T-helper 1 cell treated with Interleukin-12 subunit alpha and Interleukin-12 subunit beta and Interleukin-4 antibody, amounts not matched to agents 30 μg/mL and 1 μg/mL, for 36 hours (primary cell): Measurements from ENCODE around the gene ARX.

Experiments
- H3K27ac Mint-ChIP-seq: one replicate; pipeline ENCODE4 v1.8.0; 2021; ENCODE audit warnings: mild to moderate bottlenecking, mixed read lengths
- H3K27me3 Mint-ChIP-seq: one replicate; pipeline ENCODE4 v1.8.0; 2021; ENCODE audit warnings: low read depth, mixed read lengths
- H3K36me3 Mint-ChIP-seq: one replicate; pipeline ENCODE4 v1.8.0; 2021; ENCODE audit warnings: low read depth, mixed read lengths
- H3K4me1 Mint-ChIP-seq: one replicate; pipeline ENCODE4 v1.8.0; 2021; ENCODE audit warnings: low read depth, mixed read lengths
- H3K4me3 Mint-ChIP-seq: one replicate; pipeline ENCODE4 v1.8.0; 2021; ENCODE audit warnings: mild to moderate bottlenecking, moderate library complexity, mixed read lengths
- H3K9me3 Mint-ChIP-seq: one replicate; pipeline ENCODE4 v1.8.0; 2021; ENCODE audit warnings: mixed read lengths

Gene ARX

DNA sequence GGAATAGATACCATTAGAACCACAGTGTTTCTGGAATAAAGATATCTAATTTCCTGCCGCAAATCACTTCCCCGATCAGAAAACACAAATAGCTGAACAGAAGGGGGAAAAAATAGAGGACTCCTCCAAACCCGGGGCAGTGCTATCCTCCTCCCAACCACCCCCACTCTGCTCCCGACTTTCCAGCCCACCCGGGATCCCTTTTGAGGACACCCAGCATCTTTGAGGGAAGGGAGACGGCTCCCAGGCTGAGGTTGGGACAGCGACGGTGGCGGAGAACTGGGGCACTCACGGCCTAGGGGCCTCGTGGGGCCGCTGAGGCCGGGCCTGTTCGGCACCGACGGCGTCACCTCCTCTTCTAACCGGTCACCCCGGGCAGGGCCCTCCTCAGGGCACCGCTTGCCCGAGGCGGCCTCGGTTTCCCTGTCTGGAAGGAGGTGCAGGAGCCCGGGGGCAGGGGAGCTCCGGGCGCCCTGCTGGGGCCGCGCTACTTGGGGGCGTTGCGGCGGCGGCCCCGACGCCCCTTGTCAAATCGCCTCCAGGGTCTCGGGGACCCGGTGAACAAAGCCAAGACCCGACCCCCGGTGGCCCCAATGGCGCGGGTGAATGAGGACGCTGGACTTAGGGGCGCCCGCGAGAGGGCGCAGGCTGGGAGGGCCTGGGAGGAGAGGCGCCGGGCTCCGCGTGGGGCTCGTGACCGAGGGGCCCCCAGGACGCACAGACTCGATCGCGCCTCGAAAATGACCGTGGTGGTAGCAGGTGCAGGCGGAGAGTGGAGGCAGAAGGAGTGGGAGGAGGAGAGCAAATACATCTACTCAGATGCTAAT lies 6.9 kb upstream of the ARX start:
- Mint-ChIP-seq H3K27me3 (peaks cover 72% of the 10 kb centered on the region), H3K4me1 (peaks cover 14% of the 10 kb centered on the region), H3K4me3 (no peak overlapping the region), H3K9me3 (no peaks in the 10 kb centered on the region), H3K27ac (no peak overlapping the region), H3K36me3 (no peaks in the 10 kb centered on the region)

GRCh38 chrX:25020905-25021449 lies 5.2 kb upstream of the ARX start:
- Mint-ChIP-seq H3K4me3 (peak overlapping the region; percentile 25), H3K9me3 (no peaks in the 10 kb centered on the region), H3K27me3 (peaks cover 80% of the 10 kb centered on the region), H3K27ac (no peak overlapping the region), H3K36me3 (no peaks in the 10 kb centered on the region), H3K4me1 (peaks cover 17% of the 10 kb centered on the region)

DNA sequence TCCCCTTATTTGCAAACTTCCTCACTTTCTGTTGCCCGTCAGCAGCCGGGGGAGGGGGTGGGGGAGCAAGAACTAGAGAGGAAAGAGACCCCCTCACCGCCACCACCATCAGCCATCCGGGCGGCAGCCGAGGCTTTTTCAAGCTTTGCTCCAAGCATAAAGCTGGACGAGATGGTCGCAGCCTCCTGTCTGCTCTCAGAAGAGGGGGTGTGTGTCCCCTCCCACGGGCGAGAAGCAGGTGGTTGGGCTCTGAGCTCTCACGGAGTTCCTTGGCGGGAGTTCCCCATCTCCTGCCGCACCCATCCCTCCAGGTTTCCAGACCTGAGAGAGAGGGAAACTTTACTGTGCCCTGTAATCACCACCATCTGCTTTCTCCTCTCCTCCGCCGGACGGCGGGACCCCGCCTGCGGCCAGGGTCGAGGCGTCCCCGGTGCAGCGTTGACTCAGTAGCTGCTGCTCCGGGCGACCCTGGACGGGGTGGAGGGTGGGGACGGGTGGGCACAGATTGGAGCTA lies 4.7 kb upstream of the ARX start:
- H3K27ac Mint-ChIP-seq, result no peak overlapping the region
- peaks cover 84% of the 10 kb centered on the region for H3K27me3 Mint-ChIP-seq
- H3K4me3 Mint-ChIP-seq, result no peak overlapping the region
- H3K4me1 Mint-ChIP-seq, result peaks cover 17% of the 10 kb centered on the region
- H3K9me3 Mint-ChIP-seq, result no peaks in the 10 kb centered on the region
- H3K36me3 Mint-ChIP-seq, result no peaks in the 10 kb centered on the region

- Mint-ChIP-seq H3K36me3 (no peaks in the 10 kb centered on the region), H3K4me3 (no peak overlapping the region), H3K27ac (no peak overlapping the region), H3K9me3 (no peaks in the 10 kb centered on the region), H3K4me1 (peaks cover 17% of the 10 kb centered on the region), H3K27me3 (peaks cover 88% of the 10 kb centered on the region)
These were observed 4.1 kb upstream of the ARX start for GRCh38 chrX:25019707-25020390.

- Mint-ChIP-seq H3K36me3 (peaks cover 2% of the 10 kb centered on the region), H3K4me3 (no peak overlapping the region), H3K9me3 (no peaks in the 10 kb centered on the region), H3K4me1 (peaks cover 18% of the 10 kb centered on the region), H3K27me3 (peaks cover 84% of the 10 kb centered on the region), H3K27ac (no peak overlapping the region)
These were observed 2.9 kb upstream of the ARX start for GRCh38 chrX:25018682-25019081.

GRCh38 chrX:25017667-25018247 lies 2.0 kb upstream of the ARX start:
- Mint-ChIP-seq H3K9me3 (no peaks in the 10 kb centered on the region), H3K27ac (peak overlapping the region; percentile 36), H3K36me3 (peaks cover 2% of the 10 kb centered on the region), H3K27me3 (peaks cover 77% of the 10 kb centered on the region), H3K4me1 (peaks cover 18% of the 10 kb centered on the region), H3K4me3 (peak overlapping the region; percentile 25)

GRCh38 chrX:25016938-25017598 lies 1.3 kb upstream of the ARX start:
- Mint-ChIP-seq H3K9me3 (no peaks in the 10 kb centered on the region), H3K36me3 (peaks cover 2% of the 10 kb centered on the region), H3K4me3 (peak overlapping the region; percentile 25), H3K27me3 (peaks cover 77% of the 10 kb centered on the region), H3K27ac (peak overlapping the region; percentile 36), H3K4me1 (peaks cover 16% of the 10 kb centered on the region)

GRCh38 chrX:25016361-25016671 lies 551 bp upstream of the ARX start:
- Mint-ChIP-seq H3K27me3 (peaks cover 75% of the 10 kb centered on the region), H3K27ac (no peak overlapping the region), H3K4me1 (peaks cover 13% of the 10 kb centered on the region), H3K36me3 (peaks cover 2% of the 10 kb centered on the region), H3K4me3 (no peak overlapping the region), H3K9me3 (no peaks in the 10 kb centered on the region)

- Mint-ChIP-seq H3K36me3 (peaks cover 2% of the 10 kb centered on the region), H3K4me3 (peak overlapping the region; percentile 69), H3K4me1 (peaks cover 8% of the 10 kb centered on the region), H3K9me3 (no peaks in the 10 kb centered on the region), H3K27ac (no peak overlapping the region), H3K27me3 (peaks cover 80% of the 10 kb centered on the region)
These were observed 1.4 kb downstream of the ARX start for GRCh38 chrX:25014366-25014838.

DNA sequence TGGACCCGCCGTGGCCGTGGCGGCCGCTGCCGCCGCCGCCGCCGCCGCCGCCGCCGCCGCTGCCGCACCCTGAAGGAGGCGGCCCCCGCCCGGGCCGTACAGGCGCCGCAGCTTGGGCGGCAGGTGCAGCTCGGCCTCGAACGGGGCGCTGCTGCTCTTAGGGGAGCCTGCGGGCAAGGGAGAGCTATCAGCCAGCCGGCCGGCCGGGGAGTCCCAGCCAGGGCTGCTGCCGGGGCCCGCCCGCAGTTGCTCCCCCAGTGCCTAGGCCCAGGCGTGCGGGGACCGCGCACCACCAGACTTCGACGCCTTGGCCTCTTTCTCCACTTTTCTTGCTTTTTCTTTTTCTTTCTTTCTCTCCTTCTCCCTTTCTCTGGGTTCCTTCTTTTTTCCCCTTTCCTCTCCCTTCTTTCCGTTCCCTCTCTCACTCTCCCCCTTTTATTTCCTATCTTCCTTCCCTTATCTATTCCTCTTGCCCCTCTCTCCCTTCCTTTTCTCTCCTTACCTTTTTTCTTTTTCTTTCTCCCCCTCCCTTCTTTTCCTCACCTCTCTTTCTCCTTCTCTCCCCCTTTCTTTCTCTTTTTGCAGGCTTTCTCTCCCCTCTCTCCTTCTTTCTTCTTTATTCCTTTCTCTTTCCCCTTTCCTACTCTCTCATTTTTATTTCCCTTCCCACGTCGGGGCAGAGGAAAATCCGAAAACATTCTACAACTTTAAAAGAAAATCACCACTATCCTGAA lies 2.0 kb downstream of the ARX start:
- Mint-ChIP-seq H3K9me3 (no peaks in the 10 kb centered on the region), H3K4me1 (peaks cover 6% of the 10 kb centered on the region), H3K36me3 (peaks cover 2% of the 10 kb centered on the region), H3K4me3 (peak overlapping the region; percentile 69), H3K27ac (peak overlapping the region; percentile 49), H3K27me3 (peaks cover 80% of the 10 kb centered on the region)

- H3K9me3 Mint-ChIP-seq, result no peaks in the 10 kb centered on the region
- peaks cover 80% of the 10 kb centered on the region for H3K27me3 Mint-ChIP-seq
- H3K27ac Mint-ChIP-seq, result no peak overlapping the region
- H3K4me1 Mint-ChIP-seq, result peaks cover 5% of the 10 kb centered on the region
- H3K36me3 Mint-ChIP-seq, result peaks cover 2% of the 10 kb centered on the region
- H3K4me3 Mint-ChIP-seq, result peak overlapping the region; percentile 66
These were observed 2.8 kb downstream of the ARX start for GRCh38 chrX:25012793-25013631.

GRCh38 chrX:25012433-25012735 lies 3.4 kb downstream of the ARX start:
- peaks cover 3% of the 10 kb centered on the region for H3K4me1 Mint-ChIP-seq
- no peak overlapping the region for H3K27ac Mint-ChIP-seq
- peaks cover 79% of the 10 kb centered on the region for H3K27me3 Mint-ChIP-seq

More at GRCh38 chrX:25012433-25012735, 3.4 kb downstream of the ARX start:
- Mint-ChIP-seq H3K4me3 (no peak overlapping the region), H3K9me3 (no peaks in the 10 kb centered on the region), H3K36me3 (peaks cover 2% of the 10 kb centered on the region)
